Cardiac septum (tissue), 1 donor: ENCODE results near the gene FGF10. TPM values are rescaled to one million over a fixed set of nuclear protein-coding genes. Genes with fewer than 3 reads are reported as not detected.

Source experiments
- DNase-seq: peaks from one replicate; pipeline ENCODE4 v3.0.0-alpha.2; 2020; ENCODE audit warnings: low spot score
- intact Hi-C: fragments of 100-400 bp; cut with DNase I; formaldehyde crosslinking; loops from one replicate; pipeline ENCODE4 v1.14.0; 2022
- total RNA-seq: library from RNA; stranded (reverse); fragmentation: NEBNext Ultra II Directional; extraction: Animal tissue kit (Norgen Biotek cat#: 25700); gene quantifications from one replicate; pipeline ENCODE4 v1.2.1, GENCODE V29; 2021
- donor health status: DM: no; HTN: no; CAD: no.

Gene FGF10
- total RNA-seq, 1 donor from 2014 or later, result 0.32 TPM

DNA sequence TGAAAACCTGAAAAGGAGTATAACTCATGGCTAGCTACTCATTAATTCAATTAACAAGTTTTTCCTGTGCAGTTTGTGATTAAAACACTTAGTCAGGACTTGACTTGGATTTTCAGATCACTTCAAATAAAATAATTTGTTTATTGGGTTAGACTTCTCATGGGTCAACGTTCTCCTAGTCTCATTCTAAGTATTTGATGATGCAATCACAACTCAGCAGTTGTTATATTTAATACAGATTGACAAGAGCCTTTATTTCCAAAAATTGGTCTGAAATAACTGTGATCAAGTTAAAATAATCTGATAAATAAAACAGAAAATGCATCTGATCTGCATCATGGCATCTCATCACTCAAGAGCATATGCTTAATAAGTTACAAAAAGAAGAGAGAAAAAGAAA is 113.9 kb downstream of the FGF10 start:
- intact Hi-C loops, result no loop called here
- DNase-seq, result no peak

DNA sequence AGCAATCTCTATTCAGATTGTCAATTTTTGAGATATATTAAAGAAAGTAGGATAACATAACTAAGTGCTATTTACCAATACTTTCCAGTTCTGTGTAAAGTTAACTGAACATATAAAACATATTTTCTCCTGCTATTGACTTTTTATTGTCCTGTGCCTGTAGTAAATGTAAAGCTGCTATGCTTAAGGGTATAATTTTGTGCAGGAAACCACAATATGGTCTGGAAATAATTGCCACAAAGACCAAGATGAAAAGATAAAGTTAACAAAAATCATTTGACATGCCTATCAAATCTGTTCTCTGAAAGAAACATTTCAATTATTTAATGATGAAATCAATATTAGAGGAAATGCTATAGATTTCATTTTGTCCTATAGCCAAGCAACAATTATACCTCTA is 121.3 kb downstream of the FGF10 start:
- no peak for DNase-seq
- intact Hi-C loops, result no loop called here

DNA sequence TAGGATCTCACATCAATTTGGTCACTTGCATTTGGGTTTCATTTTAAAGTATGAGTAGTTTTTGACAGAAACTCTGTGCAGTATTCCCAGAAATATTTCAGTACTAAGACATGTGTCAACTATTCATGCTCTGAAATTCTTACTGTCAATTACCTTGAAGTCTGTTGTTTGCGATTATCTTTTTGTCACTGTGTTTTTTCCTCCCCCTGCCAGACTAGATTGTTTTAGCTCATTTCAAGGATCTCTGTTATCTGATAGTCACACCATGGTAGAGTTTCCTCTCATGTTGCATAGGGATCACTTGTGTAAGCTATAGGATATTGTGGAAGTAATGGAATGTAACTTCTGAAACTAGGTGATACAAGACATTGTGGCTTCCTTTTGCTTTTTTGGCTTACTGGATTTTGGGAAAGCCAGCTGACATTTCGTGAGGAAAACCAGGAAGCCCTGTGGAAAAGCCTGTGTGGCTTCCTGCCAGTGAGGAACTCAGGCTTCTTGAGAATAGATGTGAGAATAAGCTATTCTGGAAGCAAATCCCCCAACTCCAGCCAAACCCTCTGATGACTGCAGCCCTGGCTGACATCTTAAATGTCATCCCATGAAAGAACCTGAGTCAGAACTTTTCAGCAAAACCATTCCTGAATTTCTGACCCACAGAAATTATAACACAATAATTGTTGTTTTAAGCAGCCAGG is 122.2 kb downstream of the FGF10 start:
- intact Hi-C loops, result no loop called here
- no peak for DNase-seq

DNA sequence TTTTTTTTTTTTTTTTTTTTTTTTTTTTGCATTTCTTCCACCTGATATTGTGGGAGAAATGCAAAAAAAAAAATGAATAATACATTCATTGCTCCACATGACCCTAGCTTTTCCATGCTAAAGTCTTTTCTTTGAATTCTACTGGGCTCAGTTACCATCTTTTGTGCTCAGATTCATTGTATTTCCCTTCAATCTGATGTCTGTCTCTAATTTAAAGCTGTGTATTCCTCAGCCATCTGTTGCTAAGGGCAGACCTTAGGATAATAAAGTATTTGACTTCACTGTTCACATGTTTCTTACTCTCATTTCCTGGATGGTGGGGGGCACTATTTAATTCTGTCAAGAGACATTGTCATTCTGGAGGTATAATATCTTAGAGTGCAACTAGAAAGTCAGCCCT is 123.5 kb downstream of the FGF10 start:
- no peak for DNase-seq
- intact Hi-C loops, result no loop called here

DNA sequence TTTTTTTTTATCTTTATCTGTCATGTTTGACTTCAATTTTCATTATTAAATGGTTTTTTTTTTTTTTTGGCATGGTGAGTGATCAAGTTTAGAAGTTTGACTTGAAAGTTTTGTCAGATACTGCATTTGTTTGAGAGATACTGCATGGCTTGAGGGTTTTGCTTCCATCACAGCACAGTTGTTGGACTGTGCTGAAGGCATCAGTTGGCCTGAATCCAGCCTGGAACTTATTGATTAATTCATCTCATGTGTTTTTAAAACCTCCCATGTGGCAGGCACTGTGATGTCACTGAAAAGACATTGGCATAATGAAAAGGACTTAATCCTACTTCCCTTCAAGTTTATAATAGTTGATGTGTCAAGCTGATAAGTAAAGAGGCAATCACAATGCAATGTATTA is 128.4 kb downstream of the FGF10 start:
- intact Hi-C loops, result no loop called here
- no peak for DNase-seq

DNA sequence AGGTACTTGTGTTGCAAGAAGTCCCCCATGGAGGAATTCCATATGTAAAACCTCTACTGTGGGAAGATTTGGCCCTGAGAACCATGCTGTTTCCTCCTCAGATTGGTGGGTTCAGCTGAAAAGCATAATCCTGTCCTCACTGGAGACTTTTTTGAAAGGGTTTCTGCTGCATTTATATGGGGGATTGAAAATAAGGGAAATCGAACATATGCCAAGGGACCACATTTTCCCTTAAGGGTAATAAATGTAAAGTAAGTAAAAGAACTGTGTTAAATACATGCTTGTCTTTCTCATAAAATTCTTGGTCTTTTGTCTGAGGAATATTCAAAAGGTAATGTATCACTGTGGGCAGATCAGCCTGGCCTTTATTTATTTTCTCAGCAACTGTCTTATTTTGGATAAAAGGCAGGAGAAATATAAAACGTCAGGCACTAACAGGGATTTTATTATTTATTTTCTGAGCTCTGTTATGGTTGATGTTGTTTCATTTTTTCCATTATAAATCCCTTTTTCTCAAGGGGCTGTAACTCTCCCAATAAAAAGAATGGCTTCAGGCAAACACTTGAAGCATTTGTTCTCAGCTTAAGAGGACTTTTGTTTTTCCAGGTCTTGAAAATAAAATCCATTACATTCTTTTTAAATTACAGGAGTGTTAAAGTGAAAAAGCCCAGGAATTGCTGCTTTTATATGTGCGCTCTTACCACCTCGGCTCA is 131.4 kb downstream of the FGF10 start:
- no peak for DNase-seq
- intact Hi-C loops, result no loop called here

DNA sequence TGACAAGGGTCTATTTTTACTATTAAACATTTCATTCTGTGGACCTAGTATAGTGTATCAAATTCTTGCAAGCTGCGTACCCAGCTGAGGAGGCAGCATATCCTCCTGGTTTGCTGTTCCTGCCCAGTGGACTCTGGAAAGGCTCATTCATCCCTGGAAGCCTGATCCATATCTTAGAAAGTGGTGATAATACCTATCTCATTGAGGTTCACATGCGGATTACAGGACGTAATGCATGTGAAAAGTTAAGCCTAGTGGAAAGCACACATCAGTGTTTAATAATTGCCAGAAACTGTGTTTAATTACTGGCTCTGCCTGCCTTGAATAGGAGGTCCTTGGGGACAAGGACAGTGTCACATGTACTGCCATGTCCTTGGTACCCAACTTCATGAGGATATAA is 132.0 kb downstream of the FGF10 start:
- no peak for DNase-seq
- intact Hi-C loops, result no loop called here
